Panc1 (cell line): ENCODE measurements around the gene FAM151A. TPM values are rescaled to one million over a fixed set of nuclear protein-coding genes. Genes with fewer than 3 reads are reported as not detected.

Experiments used
- ATAC-seq: fragments of 200-7000 bp; cut with Tn5 transposase; 2 replicates; pipeline ENCODE4 v1.9.1; 2020; ENCODE audit warnings: mild to moderate bottlenecking, moderate library complexity
- BruUV-seq: library from RNA; stranded (reverse); fragments of 400-500 nt; replicated peaks from 2 replicates; lab custom pipeline; 2021; lab: Mats Ljungman, UMichigan
- CTCF ChIA-PET: fragments of 300-600 bp; sonication (Branson Sonifier 250); formaldehyde crosslinking; loops from one replicate; lab custom pipeline; 2022; ENCODE audit warnings: antibody characterized with exemption; lab: Charles Lee
- POLR2A ChIA-PET: fragments of 300-600 bp; sonication (Branson Sonifier 250); formaldehyde crosslinking; loops from one replicate; lab custom pipeline; 2022; ENCODE audit warnings: antibody characterized with exemption; lab: Charles Lee
- DNase-seq: peaks from one replicate; pipeline ENCODE4 v3.0.0-alpha.2; 2010; ENCODE audit warnings: low read depth, low spot score
- H3K27ac ChIP-seq: 2 replicates; pipeline ENCODE4 v1.5.1; 2011; ENCODE audit warnings: mild to moderate bottlenecking, low read length, inconsistent platforms
- H3K27me3 ChIP-seq: fragments of 200-500 bp; sonication (Bioruptor generic); 2 replicates; pipeline ENCODE4 v1.6.0; 2014; ENCODE audit warnings: low read length, inconsistent platforms; ENCODE audit not compliant: control insufficient read depth, insufficient read depth
- H3K36me3 ChIP-seq: fragments of 200-500 bp; sonication (Bioruptor generic); 2 replicates; pipeline ENCODE4 v1.5.1; 2014; ENCODE audit warnings: inconsistent platforms, mild to moderate bottlenecking, low read length, moderate library complexity; ENCODE audit not compliant: control insufficient read depth, insufficient read depth
- H3K4me1 ChIP-seq: 2 replicates; pipeline ENCODE4 v1.5.1; 2011; ENCODE audit warnings: inconsistent platforms, mild to moderate bottlenecking, low read length, moderate library complexity; ENCODE audit not compliant: control insufficient read depth, insufficient read depth
- H3K4me3 ChIP-seq, 2 experiments: 2 replicates each; pipeline ENCODE4 v1.5.1; 2011 to 2012; ENCODE audit warnings: low read depth in 2 of 2, low read length in 2 of 2, mild to moderate bottlenecking in 2 of 2, inconsistent platforms in 1 of 2, moderate library complexity in 1 of 2
- H3K9me3 ChIP-seq: fragments of 200-500 bp; sonication (Bioruptor generic); 2 replicates; pipeline ENCODE4 v1.5.1; 2014; ENCODE audit warnings: low read depth, mild to moderate bottlenecking, inconsistent platforms, low read length, moderate library complexity; ENCODE audit not compliant: control insufficient read depth, insufficient read depth
- POLR2AphosphoS5 ChIP-seq: IDR thresholded peaks from 2 replicates; pipeline ENCODE4 v1.6.1; 2012; ENCODE audit warnings: mild to moderate bottlenecking, low read depth, low read length, moderate library complexity
- REST ChIP-seq, 2 experiments: IDR thresholded peaks; 2 replicates each; pipeline ENCODE4 v1.6.1; 2011 to 2012; ENCODE audit warnings: low read depth in 2 of 2, control low read depth in 1 of 2, low read length in 1 of 2, mild to moderate bottlenecking in 1 of 2, moderate library complexity in 1 of 2; ENCODE audit not compliant: insufficient read depth in 1 of 2
- SIN3A ChIP-seq: IDR thresholded peaks from 2 replicates; pipeline ENCODE4 v1.6.1; 2012; ENCODE audit warnings: low read depth, mild to moderate bottlenecking, low read length, moderate library complexity, borderline replicate concordance; ENCODE audit not compliant: insufficient read depth
- TCF7L2 ChIP-seq: IDR thresholded peaks from 2 replicates; pipeline ENCODE4 v1.6.1; 2011; ENCODE audit warnings: mild to moderate bottlenecking, low read depth, low read length, inconsistent platforms
- in situ Hi-C: cut with HindIII; loops from 2 replicates; pipeline ENCODE4 v1.10.0; 2016; ENCODE audit warnings: low sequenced_read_pairs, low pct_unique_long_range_greater_than_20kb
- intact Hi-C: fragments of 100-400 bp; cut with micrococcal nuclease; formaldehyde crosslinking; loops from one replicate; pipeline ENCODE4 v1.10.0; 2022; ENCODE audit not compliant: unreplicated experiment
- total RNA-seq: library from RNA; stranded (reverse); gene quantifications from one replicate; pipeline ENCODE4 v1.2.1, GENCODE V29; 2021; ENCODE audit not compliant: unreplicated experiment
- TF ChIP-seq, protein P1 (sequence below): fragments of 450-650 bp; IDR thresholded peaks from 2 replicates; pipeline ENCODE4 v1.5.1; 2017; ENCODE audit warnings: mild to moderate bottlenecking

FAM151A gene
- total RNA-seq, 1 experiment from 2014 or later, result not detected

DNA sequence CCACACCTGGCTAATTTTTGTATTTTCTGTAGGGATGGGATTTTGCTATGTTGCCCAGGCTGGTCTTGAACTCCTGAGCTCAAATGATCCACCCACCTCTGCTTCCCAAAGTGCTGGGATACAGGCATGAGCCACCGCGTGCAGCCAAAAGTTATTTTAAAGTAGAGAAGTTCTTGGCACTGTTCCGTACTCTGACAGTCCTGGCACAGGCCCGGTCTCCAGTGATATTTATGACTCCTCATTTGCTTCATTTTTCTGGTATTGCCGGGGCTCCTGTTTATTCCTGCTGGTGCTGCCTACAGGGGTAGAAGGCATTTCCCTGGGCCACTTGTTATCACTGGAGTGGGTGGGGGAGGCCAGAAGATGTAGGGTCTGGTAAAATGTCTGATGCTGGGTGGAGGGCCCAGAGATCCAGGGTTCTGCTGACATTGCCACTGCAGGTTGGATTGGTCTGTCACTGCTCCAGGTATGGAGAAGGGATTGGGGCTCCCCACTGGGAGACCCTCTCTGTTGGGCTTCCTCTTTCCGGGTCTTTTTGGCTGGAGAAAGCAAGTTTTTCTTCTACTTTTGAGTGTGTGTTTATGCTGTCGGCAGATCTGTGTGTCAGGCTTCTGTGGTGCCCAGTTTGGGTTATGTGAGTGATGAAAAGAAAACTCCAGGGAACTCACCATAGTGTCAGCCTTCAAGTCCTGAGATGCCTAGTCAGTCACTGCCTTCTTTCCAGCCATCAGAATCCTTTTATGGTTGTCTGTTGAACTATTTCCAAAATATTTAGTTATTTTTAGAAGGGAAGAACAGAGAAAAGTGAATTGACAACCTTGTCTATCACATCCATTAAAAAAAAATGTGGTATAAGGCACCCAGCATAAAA is 22.7 kb upstream of the FAM151A start:
- no peaks in the 10 kb centered on the region for H3K9me3 ChIP-seq
- H3K27ac ChIP-seq, result no peak overlapping the region
- BruUV-seq, result no TSS peak
- in situ Hi-C loops (no loop called here), intact Hi-C loops (no loop called here)
- H3K4me3 ChIP-seq, result no peak overlapping the region
- H3K4me1 ChIP-seq, result no peaks in the 10 kb centered on the region
- ATAC-seq (no peak), DNase-seq (no peak)
- ChIA-PET CTCF (interaction anchor here (0.6 kb wide), 1 partner anchor 241 kb away, joined by 5 read pairs; no protein-coding TSS in a partner anchor), POLR2A (no interaction called here)
- H3K27me3 ChIP-seq, result no peaks in the 10 kb centered on the region
- TF ChIP-seq, protein P1, sequence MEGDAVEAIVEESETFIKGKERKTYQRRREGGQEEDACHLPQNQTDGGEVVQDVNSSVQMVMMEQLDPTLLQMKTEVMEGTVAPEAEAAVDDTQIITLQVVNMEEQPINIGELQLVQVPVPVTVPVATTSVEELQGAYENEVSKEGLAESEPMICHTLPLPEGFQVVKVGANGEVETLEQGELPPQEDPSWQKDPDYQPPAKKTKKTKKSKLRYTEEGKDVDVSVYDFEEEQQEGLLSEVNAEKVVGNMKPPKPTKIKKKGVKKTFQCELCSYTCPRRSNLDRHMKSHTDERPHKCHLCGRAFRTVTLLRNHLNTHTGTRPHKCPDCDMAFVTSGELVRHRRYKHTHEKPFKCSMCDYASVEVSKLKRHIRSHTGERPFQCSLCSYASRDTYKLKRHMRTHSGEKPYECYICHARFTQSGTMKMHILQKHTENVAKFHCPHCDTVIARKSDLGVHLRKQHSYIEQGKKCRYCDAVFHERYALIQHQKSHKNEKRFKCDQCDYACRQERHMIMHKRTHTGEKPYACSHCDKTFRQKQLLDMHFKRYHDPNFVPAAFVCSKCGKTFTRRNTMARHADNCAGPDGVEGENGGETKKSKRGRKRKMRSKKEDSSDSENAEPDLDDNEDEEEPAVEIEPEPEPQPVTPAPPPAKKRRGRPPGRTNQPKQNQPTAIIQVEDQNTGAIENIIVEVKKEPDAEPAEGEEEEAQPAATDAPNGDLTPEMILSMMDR, result no peak
- TF ChIP-seq SIN3A (no peak), REST (IDR thresholded peaks at IDR 0.05; ENCODE audit: insufficient read depth in 1 of 2, low read depth in 2 of 2, low read length in 1 of 2) (no peak), TCF7L2 (no peak), POLR2AphosphoS5 (no peak)
- H3K36me3 ChIP-seq, result no peaks in the 10 kb centered on the region

DNA sequence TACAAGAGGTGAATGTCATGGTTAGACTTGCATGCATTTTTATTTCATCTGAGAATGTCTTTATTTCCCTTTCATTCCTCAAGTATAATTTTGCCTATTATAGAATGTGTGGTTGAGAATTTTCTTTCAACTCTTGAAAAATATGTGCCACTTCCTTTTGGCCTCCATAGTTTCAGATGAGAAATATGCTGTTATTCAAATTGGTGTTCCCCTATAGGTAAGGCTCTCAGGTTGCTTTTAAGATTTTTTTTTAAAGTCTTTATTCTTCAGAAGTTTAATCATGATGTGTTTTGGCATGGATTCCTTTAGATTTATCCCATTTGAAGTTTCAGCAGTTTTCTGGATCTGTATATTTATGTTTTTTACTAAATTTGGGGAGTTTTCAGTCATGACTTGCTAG is 20.4 kb upstream of the FAM151A start:
- ChIA-PET CTCF (no interaction called here), POLR2A (no interaction called here)
- Histone ChIP-seq H3K9me3 (no peaks in the 10 kb centered on the region), H3K4me1 (no peaks in the 10 kb centered on the region), H3K4me3 (no peak overlapping the region), H3K36me3 (no peaks in the 10 kb centered on the region), H3K27ac (no peak overlapping the region), H3K27me3 (no peaks in the 10 kb centered on the region)
- TF ChIP-seq TCF7L2 (no peak), POLR2AphosphoS5 (no peak), REST (IDR thresholded peaks at IDR 0.05; ENCODE audit: insufficient read depth in 1 of 2, low read depth in 2 of 2, low read length in 1 of 2) (no peak)
- DNase-seq (no peak), ATAC-seq (no peak)
- intact Hi-C loops (no loop called here), in situ Hi-C loops (no loop called here)
- no TSS peak for BruUV-seq
